Liver (tissue), 2 donors: ENCODE measurements around the gene CREBZF.

Source experiments
- CTCF ChIP-seq: fragments of 150-350 bp; IDR thresholded peaks from 2 replicates; pipeline ENCODE4 v1.5.1; 2017; ENCODE audit warnings: improper control_type of control experiment, low read depth, low read length; ENCODE audit not compliant: missing input control
- YY1 ChIP-seq: IDR thresholded peaks from 2 replicates; pipeline ENCODE4 v1.6.1; 2016; ENCODE audit warnings: antibody characterized with exemption, mild to moderate bottlenecking
- ZBTB33 ChIP-seq: IDR thresholded peaks from 2 replicates; pipeline ENCODE4 v1.6.1; 2016; ENCODE audit warnings: antibody characterized with exemption
- donor health status: healthy.

GRCh38 chr11:85712953-85713352 is 48.0 kb upstream of the CREBZF start:
- TF ChIP-seq ZBTB33: no peak
- TF ChIP-seq CTCF: no peak
- TF ChIP-seq YY1: no peak
